Coronary artery (tissue), 2 donors: Measurements from ENCODE around the gene RCCD1.
A peak's percentile ranks its signal among the peaks of the same experiment; 100 is the strongest.

ENCODE experiments used
- DNase-seq: peaks from one replicate; pipeline ENCODE4 v3.0.0-alpha.2; 2017; ENCODE audit warnings: low spot score
- H3K27ac ChIP-seq, 2 donors: fragments of 200-600 bp; sonication (generic); one replicate each; pipeline ENCODE4 v1.5.1; 2016 to 2019
- H3K4me3 ChIP-seq: fragments of 200-600 bp; sonication (generic); 2 replicates; pipeline ENCODE4 v1.5.1; 2016; ENCODE audit warnings: mild to moderate bottlenecking, moderate library complexity
- TF ChIP-seq, protein P1 (sequence below): fragments of 200-600 bp; sonication (generic); IDR thresholded peaks from one replicate; pipeline ENCODE4 v1.5.1; 2019; ENCODE audit warnings: antibody characterized with exemption

The RCCD1 gene

DNA sequence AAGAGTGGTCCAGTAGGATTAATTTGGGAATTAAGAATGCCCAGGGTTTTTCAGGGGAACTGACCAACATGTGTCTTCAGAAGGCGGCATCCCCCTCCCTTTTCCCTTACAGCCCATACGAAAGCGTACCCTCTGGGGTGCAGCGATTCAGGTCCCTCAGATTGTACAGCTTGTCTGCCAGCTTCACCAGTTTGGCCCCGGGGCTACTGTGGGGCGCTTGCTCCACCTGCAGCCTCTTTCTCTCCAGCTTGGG, 23.2 kb upstream of the RCCD1 start:
- no peak for DNase-seq
- Histone ChIP-seq H3K27ac (peak overlapping the region; percentile 59 to 96), H3K4me3 (peak overlapping the region; percentile 97)
- TF ChIP-seq, protein P1, sequence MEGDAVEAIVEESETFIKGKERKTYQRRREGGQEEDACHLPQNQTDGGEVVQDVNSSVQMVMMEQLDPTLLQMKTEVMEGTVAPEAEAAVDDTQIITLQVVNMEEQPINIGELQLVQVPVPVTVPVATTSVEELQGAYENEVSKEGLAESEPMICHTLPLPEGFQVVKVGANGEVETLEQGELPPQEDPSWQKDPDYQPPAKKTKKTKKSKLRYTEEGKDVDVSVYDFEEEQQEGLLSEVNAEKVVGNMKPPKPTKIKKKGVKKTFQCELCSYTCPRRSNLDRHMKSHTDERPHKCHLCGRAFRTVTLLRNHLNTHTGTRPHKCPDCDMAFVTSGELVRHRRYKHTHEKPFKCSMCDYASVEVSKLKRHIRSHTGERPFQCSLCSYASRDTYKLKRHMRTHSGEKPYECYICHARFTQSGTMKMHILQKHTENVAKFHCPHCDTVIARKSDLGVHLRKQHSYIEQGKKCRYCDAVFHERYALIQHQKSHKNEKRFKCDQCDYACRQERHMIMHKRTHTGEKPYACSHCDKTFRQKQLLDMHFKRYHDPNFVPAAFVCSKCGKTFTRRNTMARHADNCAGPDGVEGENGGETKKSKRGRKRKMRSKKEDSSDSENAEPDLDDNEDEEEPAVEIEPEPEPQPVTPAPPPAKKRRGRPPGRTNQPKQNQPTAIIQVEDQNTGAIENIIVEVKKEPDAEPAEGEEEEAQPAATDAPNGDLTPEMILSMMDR: no peak

DNA sequence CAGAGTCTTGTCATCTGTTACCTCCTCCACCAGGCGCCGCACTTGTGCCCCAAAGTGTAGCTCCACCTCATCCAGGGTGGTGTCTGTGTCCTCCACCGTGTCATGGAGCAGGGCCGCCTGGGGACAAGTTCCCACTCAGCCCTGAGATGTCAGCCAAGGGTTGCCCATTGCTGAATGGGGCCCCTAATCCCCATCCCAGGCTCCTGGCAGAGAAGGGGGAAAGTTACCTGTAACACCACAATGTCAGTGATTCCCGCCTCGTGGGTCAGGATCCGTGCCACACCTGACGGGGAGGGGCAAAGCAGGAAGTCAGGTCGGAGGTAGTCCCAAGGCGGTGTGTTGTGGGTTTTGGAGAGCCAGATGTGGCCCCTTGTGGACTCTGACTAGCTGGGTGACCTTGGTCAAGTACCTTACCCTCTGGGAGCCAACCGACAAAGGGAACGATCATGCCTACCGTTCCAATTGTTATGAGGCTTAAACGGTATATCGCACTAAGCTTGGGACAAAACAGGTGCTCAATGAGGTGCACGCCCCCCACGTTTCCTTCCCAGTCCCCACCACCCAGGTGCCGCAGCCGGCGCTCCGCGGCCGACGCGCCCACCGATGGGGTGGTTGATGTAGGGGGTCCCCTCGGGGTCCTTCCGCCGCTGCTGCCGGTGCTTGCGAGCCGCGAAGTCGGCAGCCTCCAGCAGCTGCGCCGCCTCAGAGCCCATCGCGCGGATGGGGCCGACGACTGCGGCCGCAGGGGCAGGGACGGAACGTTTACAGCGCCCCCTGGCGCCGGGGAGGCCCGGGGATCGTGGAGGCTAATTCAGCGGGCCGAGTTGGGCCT, 22.6 kb upstream of the RCCD1 start, which contains the start of gene HDDC3:
Gene HDDC3, minus strand, starts transcription at position 722 of the 832 bp plus-strand sequence. Its CDS starts 9 bp downstream, at position 713.
- DNase-seq: peak; percentile 89
- TF ChIP-seq, protein P1: peak; percentile 85
- Histone ChIP-seq H3K4me3 (peak within 1 kb of the TSS; percentile 97), H3K27ac (peak within 1 kb of the TSS; percentile 59 to 96)

DNA sequence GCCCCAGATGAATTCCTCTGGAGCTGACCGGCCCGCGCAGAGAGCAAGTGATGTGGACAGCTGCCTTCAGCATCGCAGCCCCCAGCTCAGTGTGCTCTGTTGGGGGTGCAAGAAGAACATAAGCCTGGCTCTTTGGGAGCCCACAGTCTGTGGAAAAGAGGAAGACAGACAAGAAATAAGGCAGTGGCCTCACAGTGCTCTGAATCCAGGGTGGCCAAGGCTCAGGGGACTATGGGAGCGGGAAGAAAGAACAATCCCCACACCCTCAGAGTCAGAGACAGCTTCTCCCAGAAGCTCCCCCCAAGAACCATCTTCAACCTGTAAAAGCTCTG, 22.1 kb upstream of the RCCD1 start:
- TF ChIP-seq, protein P1: no peak
- peak overlapping the region; percentile 97 for H3K4me3 ChIP-seq
- H3K27ac ChIP-seq: peak overlapping the region; percentile 59 to 96
- no peak for DNase-seq

DNA sequence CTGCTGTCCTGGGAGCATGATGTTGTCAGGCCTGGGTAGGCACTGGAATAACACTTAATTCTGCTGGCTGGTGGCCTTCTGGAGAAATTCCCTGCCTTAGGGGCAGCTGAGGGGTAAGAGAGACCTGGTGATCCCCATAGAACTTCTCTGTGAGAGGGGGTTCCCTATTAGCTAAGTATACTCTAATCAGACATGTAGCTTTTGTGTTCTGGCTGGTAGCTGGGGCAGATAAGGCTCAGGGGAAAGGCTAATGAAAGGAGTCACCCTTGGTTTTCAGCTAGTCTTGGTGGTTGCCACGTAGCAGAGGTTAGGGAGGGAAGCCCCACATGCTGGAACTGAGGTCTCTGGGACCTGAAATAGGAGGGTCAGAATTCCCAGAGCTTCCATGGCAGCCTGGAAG, 21.4 kb upstream of the RCCD1 start:
- Histone ChIP-seq H3K4me3 (no peak overlapping the region), H3K27ac (no peak overlapping the region)
- DNase-seq: no peak
- TF ChIP-seq, protein P1: no peak

DNA sequence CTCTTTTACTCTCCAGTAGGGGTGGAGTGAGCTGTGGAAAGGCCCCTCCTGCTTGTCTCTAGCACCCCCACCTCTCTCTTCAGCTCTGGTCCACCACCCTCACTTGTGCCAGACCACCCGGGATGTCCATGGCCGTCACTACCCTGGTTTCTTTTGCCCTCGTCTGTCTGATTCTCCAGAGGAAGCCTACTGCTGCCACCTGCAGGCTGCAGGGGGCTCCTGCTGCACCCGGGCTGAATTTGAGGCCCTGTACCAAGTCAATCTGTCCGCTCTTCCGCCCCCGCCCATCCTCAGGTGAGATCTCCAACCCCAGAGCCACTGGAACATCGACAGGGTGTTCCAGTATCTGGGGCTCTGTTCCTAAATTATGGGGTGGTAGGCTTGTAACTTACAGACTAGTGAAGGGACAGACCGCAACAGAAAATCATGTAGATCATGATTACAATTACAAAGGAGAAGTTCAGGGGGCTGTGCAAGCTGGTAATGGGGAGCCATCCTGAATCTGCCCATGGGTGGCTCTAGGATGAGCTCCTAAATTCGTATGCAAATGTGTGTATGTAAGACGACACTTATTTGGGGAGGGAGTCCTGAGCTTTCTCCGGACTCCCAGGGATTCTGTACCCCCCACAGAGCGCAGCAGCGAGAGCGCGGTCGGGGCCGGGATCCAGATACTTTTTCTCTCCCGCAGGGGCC, 20.3 kb upstream of the RCCD1 start:
- peak; percentile 87 for DNase-seq
- peak overlapping the region; percentile 92 for H3K4me3 ChIP-seq
- TF ChIP-seq, protein P1: peak; percentile 81
- peak overlapping the region; percentile 88 to 94 for H3K27ac ChIP-seq

DNA sequence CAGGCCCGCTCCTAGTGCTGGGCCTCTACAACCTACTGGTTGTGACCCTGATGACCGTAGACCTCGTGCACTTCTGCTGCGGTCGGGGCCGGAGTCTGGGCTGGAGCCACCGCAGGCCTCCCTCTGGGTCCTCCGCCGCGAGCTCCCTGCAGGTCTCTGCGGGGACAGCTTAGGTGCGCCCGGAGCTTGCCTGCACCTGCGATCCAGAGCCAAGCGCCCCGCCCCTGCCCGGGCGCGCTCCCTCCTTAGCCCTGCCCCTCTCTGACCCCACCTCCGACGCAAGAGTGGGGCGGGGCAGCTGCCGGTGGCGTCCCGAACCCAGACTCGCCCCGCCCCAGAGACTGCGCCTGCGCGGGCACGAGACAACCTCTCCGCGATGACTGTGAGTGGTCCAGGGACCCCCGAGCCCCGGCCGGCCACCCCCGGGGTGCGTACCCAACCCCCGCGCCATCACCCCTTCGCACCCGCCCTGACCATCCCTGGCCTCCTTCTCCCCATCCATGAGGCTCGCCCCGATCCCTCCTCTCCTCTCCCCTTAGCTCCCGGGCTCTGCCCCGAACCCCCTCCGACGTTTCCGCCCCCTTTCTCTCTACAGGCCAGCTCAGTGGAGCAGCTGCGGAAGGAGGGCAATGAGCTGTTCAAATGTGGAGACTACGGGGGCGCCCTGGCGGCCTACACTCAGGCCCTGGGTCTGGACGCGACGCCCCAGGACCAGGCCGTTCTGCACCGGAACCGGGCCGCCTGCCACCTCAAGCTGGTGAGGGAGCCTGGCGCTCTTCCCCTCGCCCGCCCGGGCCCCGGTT, 19.5 kb upstream of the RCCD1 start, which contains the start of gene UNC45A:
Gene UNC45A, plus strand, starts transcription at position 337 of the 803 bp plus-strand sequence. Its CDS starts 40 bp downstream, at position 377.
- TF ChIP-seq, protein P1: no peak

More for the DNA sequence above, 19.5 kb upstream of the RCCD1 start, which contains the start of gene UNC45A:
- peak; percentile 90 for DNase-seq
- H3K27ac ChIP-seq: peak within 1 kb of the TSS; percentile 88 to 94
- H3K4me3 ChIP-seq: peak within 1 kb of the TSS; percentile 92
